B cell (primary cell): ENCODE data around the gene OR9G4. TPM values are rescaled to one million over a fixed set of nuclear protein-coding genes. Genes with fewer than 3 reads are reported as not detected.

ENCODE experiments used
- ATAC-seq: fragments of 200-7000 bp; cut with Tn5 transposase; one replicate; pipeline ENCODE4 v1.10.0; 2021; ENCODE audit warnings: low read depth, mild to moderate bottlenecking, moderate number of reproducible peaks, moderate library complexity
- CTCF ChIA-PET: fragments of 350-600 bp; sonication (Branson Sonifier 250); formaldehyde crosslinking; loops from one replicate; lab custom pipeline; 2021; ENCODE audit warnings: antibody characterized with exemption, inconsistent platforms; lab: Charles Lee
- POLR2A ChIA-PET: fragments of 350-600 bp; sonication (Branson Sonifier 250); formaldehyde crosslinking; loops from one replicate; lab custom pipeline; 2021; ENCODE audit warnings: antibody characterized with exemption; lab: Charles Lee
- DNase-seq: peaks from one replicate; pipeline ENCODE4 v3.0.0; 2013
- H2AFZ ChIP-seq: 2 replicates; pipeline ENCODE4 v1.6.1; 2012; ENCODE audit warnings: mild to moderate bottlenecking, low read depth, low read length; ENCODE audit not compliant: insufficient read depth, poor library complexity, severe bottlenecking
- H3K27ac ChIP-seq, 2 donors: 1 replicate in 1 of 2; 2 replicates in 1 of 2; pipeline ENCODE4 v1.5.1; 2012 to 2013; ENCODE audit warnings: low read length in 2 of 2, mild to moderate bottlenecking in 2 of 2, moderate library complexity in 1 of 2
- H3K27me3 ChIP-seq, 4 experiments: fragments of 200-600 bp in 1 of 4; sonication (generic) in 1 of 4; replicated peaks in 1 of 4; 1 replicate in 2 of 4; 2 replicates in 2 of 4; pipeline versions ENCODE4 v1.6.1 to v1.7.0; 2013 to 2016; ENCODE audit warnings: low read length in 3 of 4, mild to moderate bottlenecking in 2 of 4, mixed read lengths in 1 of 4, moderate library complexity in 1 of 4; ENCODE audit not compliant: insufficient read depth in 4 of 4, control insufficient read depth in 3 of 4; ENCODE audit errors: control extremely low read depth in 1 of 4
- H3K36me3 ChIP-seq, 2 experiments: replicated peaks in 1 of 2; 1 replicate in 1 of 2; 2 replicates in 1 of 2; pipeline versions ENCODE4 v1.6.1 to v1.7.1; 2013; ENCODE audit warnings: low read length in 1 of 2; ENCODE audit not compliant: insufficient read depth in 2 of 2, control insufficient read depth in 1 of 2; ENCODE audit errors: control extremely low read depth in 1 of 2, extremely low read depth in 1 of 2
- H3K4me1 ChIP-seq, 2 donors: fragments of 200-600 bp in 1 of 2; sonication (generic) in 1 of 2; 1 replicate in 1 of 2; 2 replicates in 1 of 2; pipeline versions ENCODE4 v1.5.1 to v1.6.1; 2013 to 2017; ENCODE audit warnings: low read length in 2 of 2; ENCODE audit not compliant: control insufficient read depth in 2 of 2, insufficient read depth in 2 of 2
- H3K4me2 ChIP-seq: replicated peaks from 2 replicates; pipeline ENCODE3; 2012; ENCODE audit warnings: mild to moderate bottlenecking, low read depth, low read length; ENCODE audit not compliant: poor library complexity, severe bottlenecking
- H3K4me3 ChIP-seq, 5 experiments: fragments of 200-600 bp in 1 of 5; sonication (generic) in 1 of 5; 1 replicate in 3 of 5; 2 replicates in 2 of 5; pipeline versions ENCODE4 v1.5.1 to v1.7.0; 2011 to 2016; ENCODE audit warnings: low read length in 4 of 5, mild to moderate bottlenecking in 4 of 5, low read depth in 2 of 5, control low read depth in 1 of 5, moderate library complexity in 1 of 5; ENCODE audit not compliant: insufficient read depth in 1 of 5; ENCODE audit errors: control extremely low read depth in 1 of 5, extremely low read depth in 1 of 5
- H3K79me2 ChIP-seq: fragments of 200-600 bp; sonication (generic); one replicate; pipeline ENCODE4 v1.6.0; 2016; ENCODE audit warnings: low read length; ENCODE audit not compliant: control insufficient read depth, insufficient read depth
- H3K9ac ChIP-seq: fragments of 200-600 bp; sonication (generic); 2 replicates; pipeline ENCODE4 v1.6.1; 2017; ENCODE audit warnings: mild to moderate bottlenecking, low read length, moderate library complexity
- H3K9me3 ChIP-seq, 3 donors: one replicate each; pipeline versions ENCODE4 v1.6.1 to v1.7.1; 2013; ENCODE audit warnings: low read length in 2 of 3; ENCODE audit not compliant: control insufficient read depth in 2 of 3, insufficient read depth in 1 of 3; ENCODE audit errors: control extremely low read depth in 1 of 3
- H4K20me1 ChIP-seq: 2 replicates; pipeline ENCODE4 v1.6.0; 2012; ENCODE audit warnings: mild to moderate bottlenecking, low read length; ENCODE audit not compliant: insufficient read depth, control insufficient read depth, poor library complexity, severe bottlenecking
- H3K27ac Mint-ChIP-seq: one replicate; pipeline ENCODE4 v1.8.0; 2021; ENCODE audit warnings: mixed read lengths
- H3K27me3 Mint-ChIP-seq: one replicate; pipeline ENCODE4 v1.8.0; 2021; ENCODE audit warnings: mixed read lengths
- H3K4me1 Mint-ChIP-seq: one replicate; pipeline ENCODE4 v1.8.0; 2021; ENCODE audit warnings: mixed read lengths
- H3K4me3 Mint-ChIP-seq: one replicate; pipeline ENCODE4 v1.8.0; 2021; ENCODE audit warnings: mixed read lengths
- H3K9me3 Mint-ChIP-seq: one replicate; pipeline ENCODE4 v1.8.0; 2022; ENCODE audit warnings: mixed read lengths; ENCODE audit not compliant: insufficient read depth
- CTCF ChIP-seq: fragments of 200-600 bp; IDR thresholded peaks from one replicate; pipeline ENCODE4 v1.8.0; 2022; ENCODE audit warnings: antibody characterized with exemption, mild to moderate bottlenecking
- EZH2 ChIP-seq: IDR thresholded peaks from 2 replicates; pipeline ENCODE4 v1.6.1; 2012; ENCODE audit warnings: borderline replicate concordance, low read depth, mild to moderate bottlenecking, moderate library complexity, low read length; ENCODE audit not compliant: insufficient read depth, poor library complexity, severe bottlenecking
- WGBS: methylation state at CpG from one replicate; pipeline ENCODE4 v1.1.5; 2013; ENCODE audit warnings: missing lambda C conversion rate; ENCODE audit not compliant: insufficient coverage; 5-methylcytosine and 5-hydroxymethylcytosine counted together
- intact Hi-C: fragments of 100-400 bp; cut with micrococcal nuclease; formaldehyde crosslinking; loops from one replicate; pipeline ENCODE4 v1.10.0; 2022
- polyA plus RNA-seq: library from polyadenylated mRNA; depleted of rRNA; stranded (reverse); fragments of >200 nt; gene quantifications from 2 replicates; pipeline ENCODE4 v1.2.3, GENCODE V29; 2012
- small RNA-seq: library from RNA; depleted of rRNA; stranded (forward); fragments of <200 nt; gene quantifications from one replicate; pipeline ENCODE3, GENCODE V24; 2012; ENCODE audit warnings: low replicate concordance, low read depth; ENCODE audit not compliant: insufficient read length
- total RNA-seq, 2 donors: library from RNA; stranded (reverse); fragments of 120-200 nt in 1 of 2; gene quantifications; 1 replicate in 1 of 2; 2 replicates in 1 of 2; pipeline versions ENCODE4 v1.2.3 to v1.2.4, GENCODE V29; 2013 to 2022

The OR9G4 gene
- total and polyA plus RNA-seq, 2 donors (not counting 1 experiment from before 2014, with no cell fraction given): not detected

- Histone ChIP-seq H3K4me2 (no peak within 1 kb of the TSS), H3K36me3 (no peaks in the 10 kb centered on the region), H3K4me1 (no peaks in the 10 kb centered on the region), H3K27ac (no peak within 1 kb of the TSS), H3K9ac (no peak within 1 kb of the TSS), H2AFZ (no peak within 1 kb of the TSS), H3K4me3 (no peak within 1 kb of the TSS), H4K20me1 (no peaks in the 10 kb centered on the region), H3K79me2 (no peaks in the 10 kb centered on the region), H3K27me3 (no peaks in the 10 kb centered on the region), H3K9me3 (peaks cover 0 to 7% (median 0%) of the 10 kb centered on the region in 3 donors)
- Mint-ChIP-seq H3K9me3 (no peaks in the 10 kb centered on the region), H3K4me1 (no peaks in the 10 kb centered on the region), H3K27ac (no peak within 1 kb of the TSS), H3K4me3 (no peak within 1 kb of the TSS), H3K27me3 (no peaks in the 10 kb centered on the region)
- DNase-seq (no peak), ATAC-seq (no peak)
- ChIA-PET POLR2A (no interaction called here), CTCF (no interaction called here)
- TF ChIP-seq EZH2 (no peak), CTCF (no peak)
- 84% methylated on average over 1 of the region's 1 CpG for WGBS
- intact Hi-C loops: no loop called here
These were observed 49.7 kb downstream of the OR9G4 start, which contains the start of gene OR9G1 for GRCh38 chr11:56698795-56699194. TSS of gene OR9G1 (plus strand) at chr11:56699095. CDS start at chr11:56700388, 1,293 bp downstream.

GRCh38 chr11:56693428-56693827 is 55.1 kb downstream of the OR9G4 start:
- intact Hi-C loops: no loop called here
- DNase-seq (no peak), ATAC-seq (no peak)
- Mint-ChIP-seq H3K9me3 (no peaks in the 10 kb centered on the region), H3K27ac (no peak overlapping the region), H3K27me3 (no peaks in the 10 kb centered on the region), H3K4me1 (no peaks in the 10 kb centered on the region), H3K4me3 (no peak overlapping the region)
- H3K27ac ChIP-seq: no peak overlapping the region
- H3K4me3 ChIP-seq: no peak overlapping the region
- no CpG with 5 or more reads among the region's 2 CpGs for WGBS
- H3K79me2 ChIP-seq: no peaks in the 10 kb centered on the region
- ChIA-PET CTCF (no interaction called here), POLR2A (no interaction called here)
- H3K27me3 ChIP-seq: no peaks in the 10 kb centered on the region
- no peak overlapping the region for H2AFZ ChIP-seq
- no peaks in the 10 kb centered on the region for H3K36me3 ChIP-seq
- no peak overlapping the region for H3K4me2 ChIP-seq
- H3K9ac ChIP-seq: no peak overlapping the region
- TF ChIP-seq CTCF: no peak
- no peak for TF ChIP-seq EZH2
- H3K9me3 ChIP-seq: no peaks in the 10 kb centered on the region
- no peaks in the 10 kb centered on the region for H3K4me1 ChIP-seq
- H4K20me1 ChIP-seq: no peaks in the 10 kb centered on the region

Small RNA genes within 50 kb of the gene (small RNA-seq; reads per million reads assigned to genes)
- not detected for gene AP001803.1
- gene MIR6128: not detected

Other genes starting within 250 kb of the OR9G4 start
- gene OR5M11, start 205.4 kb downstream of the OR9G4 start, total RNA-seq: not detected in 2 replicates
- not detected in 2 replicates for gene OR5M11, start 205.4 kb downstream of the OR9G4 start, polyA plus RNA-seq
- gene OR5M10, start 171.0 kb downstream of the OR9G4 start, total RNA-seq: not detected in 2 replicates
- not detected in 2 replicates for gene OR5M10, start 171.0 kb downstream of the OR9G4 start, polyA plus RNA-seq
- not detected in 2 replicates for gene OR5M1, start 133.8 kb downstream of the OR9G4 start, total RNA-seq
- gene OR5M1, start 133.8 kb downstream of the OR9G4 start, polyA plus RNA-seq: not detected in 2 replicates
- not detected in 2 replicates for gene OR5AP2, start 106.3 kb downstream of the OR9G4 start, total RNA-seq
- gene OR5AP2, start 106.3 kb downstream of the OR9G4 start, polyA plus RNA-seq: not detected in 2 replicates
- gene OR5AR1, start 85.0 kb downstream of the OR9G4 start, total RNA-seq: not detected in 2 replicates
- not detected in 2 replicates for gene OR5AR1, start 85.0 kb downstream of the OR9G4 start, polyA plus RNA-seq
- not detected in 2 replicates for gene OR9G1, start 49.6 kb downstream of the OR9G4 start, total RNA-seq
- gene OR9G1, start 49.6 kb downstream of the OR9G4 start, polyA plus RNA-seq: not detected in 2 replicates
- not detected in 2 replicates for gene OR5AK2, start 240.2 kb upstream of the OR9G4 start, total RNA-seq
- gene OR5AK2, start 240.2 kb upstream of the OR9G4 start, polyA plus RNA-seq: not detected in 2 replicates